GM12801 (cell line): ENCODE results near the gene TAS2R10.

Experiments used
- CTCF ChIP-seq: IDR thresholded peaks from one replicate; pipeline ENCODE4 v1.5.1; 2011; ENCODE audit warnings: control low read depth; ENCODE audit not compliant: insufficient read length; ENCODE audit errors: extremely low read depth

TAS2R10 gene

DNA sequence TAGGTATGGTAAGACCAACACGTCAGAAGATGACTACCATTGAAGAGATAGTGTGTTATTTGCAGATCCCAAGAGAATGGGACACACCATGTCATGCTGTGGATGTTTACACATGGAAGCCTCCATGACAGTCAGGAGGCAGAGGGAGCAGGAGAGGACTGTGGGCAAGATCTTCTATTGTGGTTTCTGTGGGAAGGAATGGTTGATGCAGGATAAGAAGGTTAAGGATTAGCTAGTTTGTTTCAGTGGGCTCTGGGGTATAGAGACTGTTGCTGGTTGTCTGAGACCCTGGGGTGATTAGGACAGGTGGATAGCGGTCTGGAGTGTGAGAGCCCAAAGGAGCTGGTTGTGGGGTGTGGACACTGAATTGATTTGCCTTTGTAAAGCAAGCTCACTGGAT, 47.1 kb downstream of the TAS2R10 start:
- no peak for TF ChIP-seq CTCF
